Duodenal mucosa (tissue), 2 donors: ENCODE data around the gene EPHA2.

Source experiments
- H3K27ac ChIP-seq: one replicate; pipeline ENCODE4 v1.7.0; 2013; ENCODE audit warnings: low read depth, low read length
- H3K27me3 ChIP-seq, 2 donors: one replicate each; pipeline ENCODE4 v1.7.0; 2013; ENCODE audit warnings: low read length in 2 of 2, control low read depth in 1 of 2; ENCODE audit not compliant: insufficient read depth in 2 of 2, control insufficient read depth in 1 of 2
- H3K36me3 ChIP-seq, 2 donors: one replicate each; pipeline ENCODE4 v1.7.0; 2013; ENCODE audit warnings: low read length in 2 of 2, control low read depth in 1 of 2; ENCODE audit not compliant: insufficient read depth in 2 of 2, control insufficient read depth in 1 of 2
- H3K4me1 ChIP-seq, 2 donors: one replicate each; pipeline ENCODE4 v1.7.0; 2013; ENCODE audit warnings: low read length in 2 of 2, control low read depth in 1 of 2; ENCODE audit not compliant: insufficient read depth in 2 of 2, control insufficient read depth in 1 of 2
- H3K4me3 ChIP-seq, 2 donors: one replicate each; pipeline ENCODE4 v1.7.0; 2013; ENCODE audit warnings: low read length in 2 of 2, low read depth in 1 of 2
- H3K9ac ChIP-seq, 2 donors: one replicate each; pipeline ENCODE4 v1.7.0; 2013; ENCODE audit warnings: low read length in 2 of 2, low read depth in 1 of 2
- H3K9me3 ChIP-seq, 2 donors: one replicate each; pipeline ENCODE4 v1.7.0; 2013; ENCODE audit warnings: low read length in 2 of 2, control low read depth in 1 of 2; ENCODE audit not compliant: control insufficient read depth in 1 of 2

EPHA2 gene

DNA sequence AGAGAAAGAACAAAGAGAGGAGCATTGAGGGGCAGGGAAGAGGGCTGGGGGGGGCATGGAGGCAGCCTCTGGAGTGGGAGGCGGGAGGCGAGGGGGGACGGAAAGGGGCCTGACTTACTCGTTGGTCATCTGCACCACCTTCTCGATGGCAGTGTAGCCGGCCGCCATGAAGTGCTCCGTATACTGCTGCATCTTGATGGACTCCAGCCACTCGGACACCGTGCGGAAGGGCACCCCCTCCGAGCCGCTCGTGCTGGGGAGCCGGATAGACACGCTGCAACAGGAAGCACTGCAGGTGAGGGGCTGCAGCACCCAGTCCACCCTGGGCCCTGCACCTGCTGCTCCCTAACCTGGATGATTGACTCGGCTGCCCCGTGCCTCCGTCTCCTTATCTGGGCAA, 26.6 kb downstream of the EPHA2 start:
- H3K36me3 ChIP-seq = peaks cover 11 to 82% of the 10 kb centered on the region in 2 donors

DNA sequence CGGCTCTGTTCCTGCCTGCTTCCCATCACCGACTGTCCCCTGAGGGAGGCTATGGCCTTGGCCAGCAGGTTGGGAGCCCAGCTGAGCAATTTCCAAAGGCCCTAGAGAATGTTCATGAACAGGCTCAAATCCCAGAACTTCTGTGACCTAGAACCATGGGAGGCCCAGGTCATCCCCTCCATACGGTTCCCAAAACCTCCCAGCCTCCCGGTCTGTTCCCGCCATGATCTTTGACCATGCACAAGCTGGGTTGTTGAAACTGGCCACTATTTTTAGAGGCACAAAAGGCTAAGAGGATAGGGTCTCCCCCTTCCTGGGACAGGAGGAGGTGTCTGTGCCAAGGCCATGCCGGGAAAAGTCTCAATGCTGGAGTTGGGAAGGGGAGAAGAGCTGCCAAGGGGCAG, 27.5 kb downstream of the EPHA2 start:
- Histone ChIP-seq H3K9ac (no peak overlapping the region), H3K36me3 (peaks cover 10 to 75% of the 10 kb centered on the region in 2 donors), H3K27me3 (no peaks in the 10 kb centered on the region), H3K9me3 (no peaks in the 10 kb centered on the region), H3K4me1 (no peaks in the 10 kb centered on the region), H3K27ac (no peak overlapping the region), H3K4me3 (no peak overlapping the region)

More for the DNA sequence above, 26.6 kb downstream of the EPHA2 start:
- Histone ChIP-seq H3K9ac (no peak overlapping the region), H3K4me1 (no peaks in the 10 kb centered on the region), H3K27me3 (no peaks in the 10 kb centered on the region), H3K4me3 (no peak overlapping the region), H3K27ac (no peak overlapping the region), H3K9me3 (no peaks in the 10 kb centered on the region)

- peaks cover 7 to 70% of the 10 kb centered on the region in 2 donors for H3K36me3 ChIP-seq
These were observed 28.1 kb downstream of the EPHA2 start for GRCh38 chr1:16127676-16128337.

GRCh38 chr1:16126743-16127515, 28.9 kb downstream of the EPHA2 start:
- H3K9me3 ChIP-seq = no peaks in the 10 kb centered on the region
- no peak overlapping the region for H3K27ac ChIP-seq
- peaks cover 7 to 61% of the 10 kb centered on the region in 2 donors for H3K36me3 ChIP-seq
- no peaks in the 10 kb centered on the region for H3K4me1 ChIP-seq
- no peaks in the 10 kb centered on the region for H3K27me3 ChIP-seq
- H3K4me3 ChIP-seq = no peak overlapping the region
- H3K9ac ChIP-seq = no peak overlapping the region

More at GRCh38 chr1:16127676-16128337, 28.1 kb downstream of the EPHA2 start:
- no peak overlapping the region for H3K9ac ChIP-seq
- no peaks in the 10 kb centered on the region for H3K9me3 ChIP-seq
- no peak overlapping the region for H3K4me3 ChIP-seq
- H3K27me3 ChIP-seq = no peaks in the 10 kb centered on the region
- no peak overlapping the region for H3K27ac ChIP-seq
- no peaks in the 10 kb centered on the region for H3K4me1 ChIP-seq

GRCh38 chr1:16126160-16126559, 29.7 kb downstream of the EPHA2 start:
- no peak overlapping the region for H3K27ac ChIP-seq
- no peaks in the 10 kb centered on the region for H3K4me1 ChIP-seq
- no peaks in the 10 kb centered on the region for H3K27me3 ChIP-seq
- no peak overlapping the region for H3K4me3 ChIP-seq
- no peaks in the 10 kb centered on the region for H3K9me3 ChIP-seq
- no peak overlapping the region for H3K9ac ChIP-seq
- peaks cover 7 to 56% of the 10 kb centered on the region in 2 donors for H3K36me3 ChIP-seq

DNA sequence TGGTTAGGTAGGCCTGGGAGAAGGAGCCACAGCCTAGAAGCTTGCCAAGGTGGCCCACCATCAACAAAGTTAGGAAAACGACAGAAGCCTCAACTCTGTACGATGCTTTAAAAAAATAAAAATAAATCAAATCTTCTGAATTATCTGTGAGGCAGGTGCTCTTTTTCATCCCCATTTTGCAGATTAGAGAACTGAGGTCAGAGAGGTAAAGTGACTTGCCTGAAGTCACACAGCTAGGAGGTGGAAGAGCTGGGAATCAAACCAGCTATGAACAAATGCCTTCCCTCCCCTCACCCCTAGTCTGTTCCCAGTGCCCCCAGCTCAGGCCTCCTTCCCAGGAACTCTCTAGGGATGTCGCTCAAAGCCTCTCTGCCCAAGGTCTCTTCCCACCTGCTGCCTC, 30.4 kb downstream of the EPHA2 start:
- no peaks in the 10 kb centered on the region for H3K27me3 ChIP-seq
- no peaks in the 10 kb centered on the region for H3K9me3 ChIP-seq
- H3K36me3 ChIP-seq = peaks cover 7 to 50% of the 10 kb centered on the region in 2 donors
- H3K4me1 ChIP-seq = no peaks in the 10 kb centered on the region
- H3K9ac ChIP-seq = no peak overlapping the region
- H3K4me3 ChIP-seq = no peak overlapping the region
- no peak overlapping the region for H3K27ac ChIP-seq

DNA sequence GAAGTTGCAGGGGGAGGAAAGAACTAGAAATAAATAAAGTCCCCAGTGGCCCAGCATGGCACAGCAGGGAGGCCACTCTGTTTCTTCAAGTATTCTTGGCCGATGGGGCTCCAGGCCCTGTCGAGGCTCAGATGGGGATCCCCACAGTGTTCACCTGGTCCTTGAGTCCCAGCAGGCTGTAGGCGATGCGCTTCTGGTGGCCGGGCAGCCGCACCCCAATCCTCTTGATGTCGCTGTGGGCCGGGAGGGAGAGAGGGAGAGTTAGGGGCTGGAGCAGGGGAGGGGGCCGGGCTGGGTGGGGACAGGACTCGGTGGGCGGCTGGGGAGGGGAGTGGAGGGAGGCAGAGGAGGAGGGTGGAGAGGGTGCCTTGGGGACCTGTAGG, 30.8 kb downstream of the EPHA2 start:
- Histone ChIP-seq H3K9ac (no peak overlapping the region), H3K27ac (no peak overlapping the region), H3K4me1 (no peaks in the 10 kb centered on the region), H3K9me3 (no peaks in the 10 kb centered on the region), H3K36me3 (peaks cover 7 to 46% of the 10 kb centered on the region in 2 donors), H3K27me3 (no peaks in the 10 kb centered on the region), H3K4me3 (no peak overlapping the region)

- Histone ChIP-seq H3K27ac (no peak overlapping the region), H3K4me3 (no peak overlapping the region), H3K4me1 (no peaks in the 10 kb centered on the region), H3K9me3 (no peaks in the 10 kb centered on the region), H3K36me3 (peaks cover 4 to 41% of the 10 kb centered on the region in 2 donors), H3K27me3 (no peaks in the 10 kb centered on the region), H3K9ac (no peak overlapping the region)
These were observed 31.3 kb downstream of the EPHA2 start for GRCh38 chr1:16124377-16125087.

- H3K4me1 ChIP-seq = no peaks in the 10 kb centered on the region
- H3K4me3 ChIP-seq = no peak overlapping the region
- no peaks in the 10 kb centered on the region for H3K9me3 ChIP-seq
- no peak overlapping the region for H3K27ac ChIP-seq
- no peak overlapping the region for H3K9ac ChIP-seq
- H3K36me3 ChIP-seq = peaks cover 0 to 24% of the 10 kb centered on the region in 2 donors
- H3K27me3 ChIP-seq = no peaks in the 10 kb centered on the region
These were observed 33.0 kb downstream of the EPHA2 start for GRCh38 chr1:16122916-16123315.

DNA sequence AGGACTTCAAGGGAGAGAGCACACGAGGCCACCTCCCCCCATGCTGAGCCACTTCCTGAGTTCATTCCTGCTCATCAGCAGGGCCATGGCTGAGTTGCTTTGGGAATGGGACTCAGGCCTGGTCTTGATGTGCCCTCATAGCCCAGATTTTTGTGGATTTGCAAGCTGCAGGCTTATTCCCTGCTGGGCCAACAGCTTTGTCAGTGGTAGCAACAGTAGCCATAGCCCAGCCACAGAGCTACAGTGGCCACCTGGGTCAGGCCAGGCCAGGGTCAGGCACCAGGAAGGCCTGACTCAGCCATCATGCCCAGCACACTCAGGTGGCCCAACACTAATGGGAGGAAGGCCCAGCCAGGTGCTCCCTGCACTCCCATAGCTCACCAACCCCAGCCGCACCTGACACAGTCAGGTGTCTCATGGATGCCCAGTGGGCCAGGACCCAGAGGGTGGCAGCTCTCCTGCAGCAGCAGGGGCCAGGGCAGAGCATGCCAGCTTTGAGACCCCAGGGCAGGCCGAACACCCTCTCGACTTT, 33.5 kb downstream of the EPHA2 start:
- H3K9me3 ChIP-seq = no peaks in the 10 kb centered on the region
- no peaks in the 10 kb centered on the region for H3K27me3 ChIP-seq
- H3K27ac ChIP-seq = no peak overlapping the region
- no peak overlapping the region for H3K9ac ChIP-seq
- H3K4me3 ChIP-seq = no peak overlapping the region
- H3K36me3 ChIP-seq = peaks cover 0 to 21% of the 10 kb centered on the region in 2 donors
- no peaks in the 10 kb centered on the region for H3K4me1 ChIP-seq
